ENCODE data around the gene CPPED1.

DNA sequence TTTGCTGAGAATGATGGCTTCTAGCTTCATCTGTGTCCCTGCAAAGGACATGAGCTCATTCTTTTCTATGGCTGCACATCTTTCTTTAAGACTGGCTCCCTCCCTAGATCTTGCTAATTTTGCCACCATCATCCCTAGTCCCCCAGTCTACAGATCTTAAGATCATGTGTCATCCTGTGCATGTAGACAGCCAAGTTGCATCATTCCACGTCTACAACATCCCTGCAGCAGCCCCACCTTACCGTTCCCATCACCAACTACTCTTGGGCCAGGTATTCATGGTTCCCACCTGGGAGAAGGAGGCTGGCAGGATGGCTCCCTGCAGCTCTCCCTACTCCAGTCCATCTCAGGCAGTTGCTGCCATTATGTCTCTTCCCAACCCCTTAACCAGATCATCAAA, 12.3 kb downstream of the CPPED1 start:
- TF ChIP-seq EP300 (IDR thresholded peaks at IDR 0.05) (no peak), POLR2A (IDR thresholded peaks at IDR 0.05) (no peak)
- TF ChIP-seq, protein P1, sequence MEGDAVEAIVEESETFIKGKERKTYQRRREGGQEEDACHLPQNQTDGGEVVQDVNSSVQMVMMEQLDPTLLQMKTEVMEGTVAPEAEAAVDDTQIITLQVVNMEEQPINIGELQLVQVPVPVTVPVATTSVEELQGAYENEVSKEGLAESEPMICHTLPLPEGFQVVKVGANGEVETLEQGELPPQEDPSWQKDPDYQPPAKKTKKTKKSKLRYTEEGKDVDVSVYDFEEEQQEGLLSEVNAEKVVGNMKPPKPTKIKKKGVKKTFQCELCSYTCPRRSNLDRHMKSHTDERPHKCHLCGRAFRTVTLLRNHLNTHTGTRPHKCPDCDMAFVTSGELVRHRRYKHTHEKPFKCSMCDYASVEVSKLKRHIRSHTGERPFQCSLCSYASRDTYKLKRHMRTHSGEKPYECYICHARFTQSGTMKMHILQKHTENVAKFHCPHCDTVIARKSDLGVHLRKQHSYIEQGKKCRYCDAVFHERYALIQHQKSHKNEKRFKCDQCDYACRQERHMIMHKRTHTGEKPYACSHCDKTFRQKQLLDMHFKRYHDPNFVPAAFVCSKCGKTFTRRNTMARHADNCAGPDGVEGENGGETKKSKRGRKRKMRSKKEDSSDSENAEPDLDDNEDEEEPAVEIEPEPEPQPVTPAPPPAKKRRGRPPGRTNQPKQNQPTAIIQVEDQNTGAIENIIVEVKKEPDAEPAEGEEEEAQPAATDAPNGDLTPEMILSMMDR (IDR thresholded peaks at IDR 0.05) = no peak

All from tibial nerve (tissue), 4 donors.